Right lobe of liver (tissue), 6 donors: ENCODE measurements around the gene TSPO. TPM values are rescaled to one million over a fixed set of nuclear protein-coding genes. Genes with fewer than 3 reads are reported as not detected.

Experiments
- ATAC-seq, 4 donors: fragments of 200-7000 bp; cut with Tn5 transposase; one replicate each; pipeline ENCODE4 v1.9.1; 2020; ENCODE audit warnings: mild to moderate bottlenecking in 4 of 4, moderate library complexity in 4 of 4
- DNase-seq, 3 donors: peaks; one replicate each; pipeline ENCODE4 v3.0.0-alpha.2; 2020
- H3K27ac ChIP-seq, 3 donors: fragments of 200-600 bp; one replicate each; pipeline ENCODE4 v1.8.0; 2022
- H3K27me3 ChIP-seq, 2 donors: fragments of 200-600 bp; one replicate each; pipeline ENCODE4 v1.8.0; 2022
- H3K36me3 ChIP-seq, 4 donors: fragments of 200-600 bp; sonication (generic) in 1 of 4; one replicate each; pipeline versions ENCODE4 v1.5.1 to v1.8.0; 2017 to 2022; ENCODE audit warnings: control low read depth in 1 of 4
- H3K4me1 ChIP-seq, 4 donors: fragments of 200-600 bp; sonication (generic) in 1 of 4; one replicate each; pipeline versions ENCODE4 v1.5.1 to v1.8.0; 2017 to 2022; ENCODE audit warnings: control low read depth in 1 of 4
- H3K4me3 ChIP-seq, 3 donors: fragments of 200-600 bp; one replicate each; pipeline ENCODE4 v1.8.0; 2022
- H3K9me3 ChIP-seq, 4 donors: fragments of 200-600 bp; sonication (generic) in 1 of 4; one replicate each; pipeline versions ENCODE4 v1.5.1 to v1.8.0; 2017 to 2022; ENCODE audit warnings: control low read depth in 1 of 4
- POLR2A ChIP-seq: fragments of 450-650 bp; IDR thresholded peaks from one replicate; pipeline ENCODE4 v1.6.1; 2017; ENCODE audit warnings: antibody characterized with exemption, mild to moderate bottlenecking
- WGBS: methylation state at CpG from one replicate; pipeline ENCODE4 v1.1.6; 2018; ENCODE audit warnings: low coverage, low lambda C conversion rate; ENCODE audit not compliant: insufficient coverage; ENCODE audit errors: missing lambda C conversion rate; 5-methylcytosine and 5-hydroxymethylcytosine counted together
- intact Hi-C, 2 donors: fragments of 100-400 bp; cut with DNase I; formaldehyde crosslinking; loops; one replicate each; pipeline versions ENCODE4 v1.11.2 to v1.14.1; 2022
- total RNA-seq, 6 experiments: library from RNA; depleted of rRNA in 2 of 6; stranded (reverse); fragments of >200 nt in 2 of 6; fragmentation: NEBNext Ultra II Directional in 3 of 6; extraction: Animal tissue kit (Norgen Biotek cat#: 25700) in 3 of 6; gene quantifications; one replicate each; pipeline versions ENCODE4 v1.1.0 to v1.2.4, GENCODE V29; 2016 to 2023
- TF ChIP-seq, protein P1 (sequence below), 4 donors: fragments of 200-600 bp in 3 of 4; fragments of 450-650 bp in 1 of 4; IDR thresholded peaks; one replicate each; pipeline versions ENCODE4 v1.5.1 to v1.8.0; 2016 to 2022; ENCODE audit warnings: antibody characterized with exemption in 4 of 4, mild to moderate bottlenecking in 2 of 4
- donor health status: DM: no; HTN: yes; CAD: no.
- donor health status: DM: no; HTN: no; CAD: no.
- donor health status: DM: no; HTN: no; CAD: no.
- donor health status: DM: no; HTN: yes; CAD: no.
- donor health status: DM: no; HTN: yes; CAD: no.

Gene TSPO
- total RNA-seq, 6 experiments from 2014 or later = 18.1 to 198 (median 31.9) TPM

DNA sequence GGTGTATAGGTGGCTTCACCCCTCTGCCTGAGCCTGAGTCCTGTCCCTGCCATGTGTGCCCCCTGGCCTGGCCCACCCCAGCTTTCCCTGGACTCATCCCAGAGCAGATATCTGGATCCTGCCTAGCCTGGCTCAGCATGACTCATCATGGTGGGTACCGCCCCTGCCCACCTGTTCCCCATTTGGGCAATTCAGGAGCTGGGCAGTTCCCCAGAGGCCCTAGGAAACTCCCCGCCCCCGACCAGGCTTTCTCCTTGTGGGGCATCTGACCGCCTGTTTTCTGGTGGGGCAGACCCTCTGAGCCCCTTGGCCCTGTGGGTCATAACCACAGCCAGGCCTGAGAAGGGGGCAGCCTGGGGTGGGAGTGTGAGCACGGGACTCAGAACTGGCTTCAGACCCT lies 4.4 kb downstream of the TSPO start:
- Histone ChIP-seq H3K4me1 (peaks cover 0 to 15% (median 0%) of the 10 kb centered on the region in 4 donors), H3K4me3 (no peak overlapping the region), H3K36me3 (no peaks in the 10 kb centered on the region), H3K9me3 (no peaks in the 10 kb centered on the region), H3K27me3 (no peaks in the 10 kb centered on the region), H3K27ac (no peak overlapping the region)
- intact Hi-C loops = no loop called here
- WGBS = no CpG with 5 or more reads among the region's 5 CpGs
- no peak for ATAC-seq
- TF ChIP-seq, protein P1, sequence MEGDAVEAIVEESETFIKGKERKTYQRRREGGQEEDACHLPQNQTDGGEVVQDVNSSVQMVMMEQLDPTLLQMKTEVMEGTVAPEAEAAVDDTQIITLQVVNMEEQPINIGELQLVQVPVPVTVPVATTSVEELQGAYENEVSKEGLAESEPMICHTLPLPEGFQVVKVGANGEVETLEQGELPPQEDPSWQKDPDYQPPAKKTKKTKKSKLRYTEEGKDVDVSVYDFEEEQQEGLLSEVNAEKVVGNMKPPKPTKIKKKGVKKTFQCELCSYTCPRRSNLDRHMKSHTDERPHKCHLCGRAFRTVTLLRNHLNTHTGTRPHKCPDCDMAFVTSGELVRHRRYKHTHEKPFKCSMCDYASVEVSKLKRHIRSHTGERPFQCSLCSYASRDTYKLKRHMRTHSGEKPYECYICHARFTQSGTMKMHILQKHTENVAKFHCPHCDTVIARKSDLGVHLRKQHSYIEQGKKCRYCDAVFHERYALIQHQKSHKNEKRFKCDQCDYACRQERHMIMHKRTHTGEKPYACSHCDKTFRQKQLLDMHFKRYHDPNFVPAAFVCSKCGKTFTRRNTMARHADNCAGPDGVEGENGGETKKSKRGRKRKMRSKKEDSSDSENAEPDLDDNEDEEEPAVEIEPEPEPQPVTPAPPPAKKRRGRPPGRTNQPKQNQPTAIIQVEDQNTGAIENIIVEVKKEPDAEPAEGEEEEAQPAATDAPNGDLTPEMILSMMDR (IDR thresholded peaks at IDR 0.05) = no peak
- TF ChIP-seq POLR2A = no peak
- DNase-seq = no peak

DNA sequence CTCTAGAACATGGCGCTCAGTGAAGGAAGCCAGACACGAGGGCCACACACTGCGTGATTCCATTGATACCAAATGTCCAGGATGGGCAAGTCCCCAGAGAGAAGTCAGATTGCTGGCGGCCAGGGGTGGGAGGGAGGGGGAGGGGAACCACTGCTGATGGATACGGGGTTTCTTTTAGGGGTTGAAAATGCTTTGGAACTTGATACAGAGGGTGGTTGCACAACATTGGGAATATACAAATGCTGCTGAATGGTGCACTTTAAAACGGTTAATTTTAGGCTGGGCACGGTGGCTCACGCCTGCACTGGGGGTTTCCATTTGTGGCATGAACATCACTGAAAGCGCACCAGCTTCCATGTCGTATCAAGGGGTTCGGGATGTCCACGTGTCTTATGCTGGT lies 5.1 kb downstream of the TSPO start:
- no peak overlapping the region for H3K27ac ChIP-seq
- no peak overlapping the region for H3K4me3 ChIP-seq
- 63% methylated on average over 5 of the region's 12 CpGs for WGBS
- H3K9me3 ChIP-seq = no peaks in the 10 kb centered on the region
- no peak for DNase-seq
- ATAC-seq = no peak
- no peaks in the 10 kb centered on the region for H3K36me3 ChIP-seq
- intact Hi-C loops = no loop called here
- H3K4me1 ChIP-seq = peaks cover 0 to 12% (median 0%) of the 10 kb centered on the region in 4 donors
- TF ChIP-seq, protein P1 (IDR thresholded peaks at IDR 0.05) = no peak
- TF ChIP-seq POLR2A = no peak
- H3K27me3 ChIP-seq = no peaks in the 10 kb centered on the region

DNA sequence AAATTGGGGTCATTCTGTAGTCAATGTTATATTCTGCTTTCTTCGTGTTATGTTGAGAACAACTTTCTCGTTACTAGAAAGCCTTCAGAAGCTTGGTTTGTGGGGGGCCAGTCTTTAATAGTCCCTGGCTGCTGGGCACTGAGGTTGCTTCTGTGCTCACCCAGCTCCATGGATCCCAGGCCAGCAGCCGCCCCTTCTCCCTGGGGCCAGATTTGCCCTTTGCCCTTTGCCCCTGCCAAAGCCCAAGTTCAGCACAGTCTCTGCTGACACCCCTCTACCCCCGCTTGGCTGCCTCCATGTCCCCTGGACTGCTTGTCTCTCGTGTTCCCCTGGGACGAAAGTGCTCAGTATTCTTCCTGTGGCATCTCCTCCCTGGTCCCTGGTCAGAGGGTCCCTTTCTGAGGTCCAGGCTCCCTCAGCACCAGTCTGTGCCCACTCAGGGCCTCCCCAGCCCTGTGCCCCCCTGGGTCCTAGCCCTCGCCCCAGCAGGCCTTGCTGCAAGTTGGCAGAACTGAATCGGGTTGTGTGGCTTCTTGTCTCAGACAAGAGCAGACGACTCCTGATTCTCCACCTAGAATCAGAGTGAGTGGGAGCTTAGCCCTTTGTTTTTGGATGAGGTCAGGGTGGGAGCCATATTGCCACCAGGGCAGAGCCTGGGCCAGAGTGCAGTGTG lies 6.7 kb downstream of the TSPO start:
- no peaks in the 10 kb centered on the region for H3K36me3 ChIP-seq
- H3K27me3 ChIP-seq = no peaks in the 10 kb centered on the region
- DNase-seq = no peak
- no peaks in the 10 kb centered on the region for H3K4me1 ChIP-seq
- H3K27ac ChIP-seq = no peak overlapping the region
- intact Hi-C loops = no loop called here
- peak in 1 of 4 donors; percentile 5 for ATAC-seq
- no peaks in the 10 kb centered on the region for H3K9me3 ChIP-seq
- 64% methylated on average over 7 of the region's 9 CpGs for WGBS
- H3K4me3 ChIP-seq = no peak overlapping the region
- no peak for TF ChIP-seq POLR2A
- TF ChIP-seq, protein P1 (IDR thresholded peaks at IDR 0.05) = no peak

DNA sequence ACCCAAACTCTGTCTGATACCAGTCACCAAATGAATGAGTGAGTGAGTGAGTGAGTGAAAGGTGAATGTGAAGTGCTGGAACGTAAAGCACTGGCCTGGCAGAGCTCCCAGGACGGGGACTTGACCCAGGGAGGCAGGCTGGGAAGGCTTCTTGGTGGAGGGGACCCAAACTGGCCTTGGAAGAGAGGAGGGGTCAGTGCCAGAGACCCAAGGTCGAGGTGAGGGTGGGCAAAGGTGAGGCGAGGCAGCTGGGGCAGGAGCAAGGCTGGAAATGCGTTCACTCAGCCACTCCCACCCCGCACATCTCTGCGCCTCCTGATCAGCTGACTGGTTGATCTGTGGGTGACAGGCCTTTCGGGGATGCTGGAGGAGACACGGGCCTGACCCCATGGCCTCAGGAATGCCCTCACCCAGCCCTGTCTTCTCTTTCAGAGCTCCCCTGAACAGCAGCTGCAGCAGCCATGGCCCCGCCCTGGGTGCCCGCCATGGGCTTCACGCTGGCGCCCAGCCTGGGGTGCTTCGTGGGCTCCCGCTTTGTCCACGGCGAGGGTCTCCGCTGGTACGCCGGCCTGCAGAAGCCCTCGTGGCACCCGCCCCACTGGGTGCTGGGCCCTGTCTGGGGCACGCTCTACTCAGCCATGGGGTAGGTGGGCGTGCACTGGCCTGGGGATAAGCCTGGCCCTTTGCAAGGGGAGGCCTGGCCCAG lies 7.6 kb downstream of the TSPO start:
- Histone ChIP-seq H3K9me3 (no peaks in the 10 kb centered on the region), H3K27me3 (no peaks in the 10 kb centered on the region), H3K4me1 (no peaks in the 10 kb centered on the region), H3K27ac (no peak overlapping the region), H3K36me3 (no peaks in the 10 kb centered on the region), H3K4me3 (no peak overlapping the region)
- 69% methylated on average over 4 of the region's 24 CpGs for WGBS
- intact Hi-C loops = no loop called here
- ATAC-seq (no peak), DNase-seq (no peak)
- TF ChIP-seq POLR2A = no peak
- TF ChIP-seq, protein P1 (IDR thresholded peaks at IDR 0.05) = no peak
